ENCODE data around the gene TKFC.

GRCh38 chr11:61384271-61385242 lies 51.5 kb downstream of the TKFC start:
- no peak for TF ChIP-seq GABPA (IDR thresholded peaks at IDR 0.05; ENCODE audit: low read depth)
- no peak for TF ChIP-seq REST (IDR thresholded peaks at IDR 0.05; ENCODE audit: insufficient replicate concordance, low read depth)
- peak; percentile 30 for TF ChIP-seq CTCF (IDR thresholded peaks at IDR 0.05; ENCODE audit: insufficient read depth, low read length)
- no peak for TF ChIP-seq POLR2AphosphoS5 (IDR thresholded peaks at IDR 0.05; ENCODE audit: low read depth)
- no peak for TF ChIP-seq SPI1 (IDR thresholded peaks at IDR 0.05; ENCODE audit: borderline replicate concordance, low read depth)

Measured in HL-60 (cell line).